Suprapubic skin (tissue), 4 donors: Measurements from ENCODE around the gene PKM. TPM values are rescaled to one million over a fixed set of nuclear protein-coding genes. Genes with fewer than 3 reads are reported as not detected.
A peak's percentile ranks its signal among the peaks of the same experiment; 100 is the strongest.

Experiments used
- DNase-seq, 2 donors: peaks; one replicate each; pipeline ENCODE4 v3.0.0-alpha.2; 2019; ENCODE audit warnings: low spot score in 2 of 2
- H3K27ac ChIP-seq: fragments of 200-600 bp; sonication (generic); one replicate; pipeline ENCODE4 v1.5.1; 2019
- H3K27me3 ChIP-seq: fragments of 200-600 bp; sonication (generic); one replicate; pipeline ENCODE4 v1.5.1; 2019
- H3K36me3 ChIP-seq: fragments of 200-600 bp; sonication (generic); one replicate; pipeline ENCODE4 v1.5.1; 2019
- H3K4me1 ChIP-seq: fragments of 200-600 bp; sonication (generic); one replicate; pipeline ENCODE4 v1.5.1; 2019
- H3K4me3 ChIP-seq: fragments of 200-600 bp; sonication (generic); one replicate; pipeline ENCODE4 v1.5.1; 2019; ENCODE audit warnings: mild to moderate bottlenecking
- H3K9me3 ChIP-seq: fragments of 200-600 bp; sonication (generic); one replicate; pipeline ENCODE4 v1.5.1; 2019
- EP300 ChIP-seq: sonication (generic); formaldehyde crosslinking; IDR thresholded peaks from one replicate; pipeline ENCODE4 v1.6.1; 2017; ENCODE audit warnings: antibody characterized with exemption
- POLR2A ChIP-seq, 2 donors: fragments of 450-650 bp; IDR thresholded peaks; one replicate each; pipeline ENCODE4 v1.6.1; 2017; ENCODE audit warnings: antibody characterized with exemption in 2 of 2, mild to moderate bottlenecking in 2 of 2, moderate library complexity in 2 of 2
- POLR2AphosphoS5 ChIP-seq, 3 donors: sonication (generic); formaldehyde crosslinking; IDR thresholded peaks; one replicate each; pipeline ENCODE4 v1.6.1; 2017; ENCODE audit warnings: antibody characterized with exemption in 3 of 3
- WGBS: methylation state at CpG from one replicate; pipeline ENCODE4 v1.1.5; 2018; 5-methylcytosine and 5-hydroxymethylcytosine counted together
- total RNA-seq, 4 donors: library from RNA; depleted of rRNA; stranded (reverse); fragments of >200 nt; gene quantifications; one replicate each; pipeline ENCODE4 v1.1.0, GENCODE V29; 2016
- TF ChIP-seq, protein P1 (sequence below), 2 donors: fragments of 200-600 bp in 1 of 2; fragments of 450-650 bp in 1 of 2; sonication (generic) in 1 of 2; IDR thresholded peaks; one replicate each; pipeline ENCODE4 v1.5.1; 2016 to 2019; ENCODE audit warnings: antibody characterized with exemption in 2 of 2, mild to moderate bottlenecking in 1 of 2, moderate library complexity in 1 of 2

Gene PKM
- total RNA-seq, 4 donors from 2014 or later = 294 to 522 (median 411) TPM

DNA sequence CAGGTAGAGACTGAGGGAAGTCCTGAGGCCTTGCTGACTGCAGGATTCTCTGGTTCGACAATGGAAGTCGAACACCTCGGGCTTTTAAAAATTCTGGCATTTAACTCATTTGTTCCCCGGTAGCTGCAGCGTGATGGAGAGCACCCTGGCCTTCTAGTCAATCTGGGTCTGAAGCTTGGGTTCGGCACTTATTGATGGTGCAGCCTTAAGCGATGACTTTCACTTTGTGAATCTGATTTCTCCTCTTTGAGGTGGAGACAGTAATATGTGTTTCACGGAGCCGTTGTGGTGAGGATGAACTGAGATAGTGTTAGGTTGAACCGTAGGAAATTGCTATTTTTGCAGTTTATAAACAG lies 42.0 kb upstream of the PKM start:
- Histone ChIP-seq H3K36me3 (peaks cover 11% of the 10 kb centered on the region), H3K27ac (peak overlapping the region; percentile 91), H3K4me3 (peak overlapping the region; percentile 93), H3K4me1 (peaks cover 32% of the 10 kb centered on the region), H3K9me3 (no peaks in the 10 kb centered on the region), H3K27me3 (no peaks in the 10 kb centered on the region)
- DNase-seq = no peak
- TF ChIP-seq POLR2AphosphoS5 (IDR thresholded peaks at IDR 0.05) (no peak), POLR2A (IDR thresholded peaks at IDR 0.05) (no peak), EP300 (no peak)
- TF ChIP-seq, protein P1, sequence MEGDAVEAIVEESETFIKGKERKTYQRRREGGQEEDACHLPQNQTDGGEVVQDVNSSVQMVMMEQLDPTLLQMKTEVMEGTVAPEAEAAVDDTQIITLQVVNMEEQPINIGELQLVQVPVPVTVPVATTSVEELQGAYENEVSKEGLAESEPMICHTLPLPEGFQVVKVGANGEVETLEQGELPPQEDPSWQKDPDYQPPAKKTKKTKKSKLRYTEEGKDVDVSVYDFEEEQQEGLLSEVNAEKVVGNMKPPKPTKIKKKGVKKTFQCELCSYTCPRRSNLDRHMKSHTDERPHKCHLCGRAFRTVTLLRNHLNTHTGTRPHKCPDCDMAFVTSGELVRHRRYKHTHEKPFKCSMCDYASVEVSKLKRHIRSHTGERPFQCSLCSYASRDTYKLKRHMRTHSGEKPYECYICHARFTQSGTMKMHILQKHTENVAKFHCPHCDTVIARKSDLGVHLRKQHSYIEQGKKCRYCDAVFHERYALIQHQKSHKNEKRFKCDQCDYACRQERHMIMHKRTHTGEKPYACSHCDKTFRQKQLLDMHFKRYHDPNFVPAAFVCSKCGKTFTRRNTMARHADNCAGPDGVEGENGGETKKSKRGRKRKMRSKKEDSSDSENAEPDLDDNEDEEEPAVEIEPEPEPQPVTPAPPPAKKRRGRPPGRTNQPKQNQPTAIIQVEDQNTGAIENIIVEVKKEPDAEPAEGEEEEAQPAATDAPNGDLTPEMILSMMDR (IDR thresholded peaks at IDR 0.05) = no peak
- WGBS = 47% methylated on average over 7 of the region's 10 CpGs

DNA sequence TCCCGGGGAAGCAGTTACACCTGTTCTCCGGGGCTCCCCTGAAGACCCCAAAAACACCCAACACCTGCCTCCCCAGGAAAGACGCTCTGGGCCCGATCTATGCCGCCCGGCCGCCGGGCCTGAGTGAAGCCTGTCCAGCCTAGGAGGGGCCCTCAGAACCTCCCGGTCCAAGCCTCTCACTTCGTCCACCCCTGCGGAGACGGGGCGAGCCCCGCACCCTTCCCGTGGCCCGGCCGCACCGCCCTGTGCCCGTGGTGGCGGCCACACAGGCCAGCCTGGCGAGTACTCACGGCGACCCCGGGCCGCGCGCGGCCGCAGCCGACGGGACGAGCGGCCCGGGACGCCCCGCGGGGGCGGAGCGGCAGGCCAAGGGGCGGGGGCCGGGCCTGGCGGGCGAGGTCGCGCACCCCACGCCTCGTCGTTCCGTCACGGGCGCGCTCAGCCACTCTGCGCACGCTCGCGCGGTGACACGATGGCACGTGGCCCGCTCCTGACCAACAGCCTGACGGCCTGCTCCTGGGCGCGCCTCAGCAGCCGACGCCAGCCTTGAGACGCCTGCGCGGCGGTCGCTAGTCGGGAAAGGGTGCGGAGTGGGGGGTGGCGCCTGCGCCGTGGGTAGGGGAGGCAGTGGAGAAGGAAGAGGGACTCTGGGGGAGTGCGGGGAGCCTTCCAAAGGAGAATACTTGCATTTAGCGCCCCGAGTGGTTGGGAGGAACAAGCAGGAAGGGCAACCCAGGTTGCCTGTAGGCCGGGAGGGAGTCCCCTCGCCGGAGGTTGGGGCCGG lies 41.4 kb upstream of the PKM start, which contains the start of gene PARP6:
TSS of gene PARP6 (minus strand) at position 342 of the 784 bp plus-strand sequence. CDS start 5,077 bp downstream, outside the sequence.
- 0% methylated on average over 29 of the region's 82 CpGs for WGBS

DNA sequence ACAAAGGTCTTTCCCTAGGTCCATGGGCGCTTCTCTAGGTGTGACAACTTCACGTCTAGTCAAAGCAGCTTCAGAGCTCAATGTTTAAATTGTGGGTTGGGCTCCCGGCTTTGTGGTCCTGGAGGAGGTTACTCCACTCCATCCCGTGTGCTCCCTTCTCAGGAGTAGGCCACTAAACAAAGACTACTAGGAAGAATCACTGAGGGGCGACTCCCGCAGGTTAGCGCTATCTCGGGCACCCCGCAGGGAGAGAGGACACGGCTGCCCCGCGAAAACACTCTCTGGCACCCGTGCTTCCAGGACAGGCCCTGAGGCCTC lies 40.9 kb upstream of the PKM start:
- H3K27ac ChIP-seq = peak overlapping the region; percentile 91
- no peak for DNase-seq
- peaks cover 22% of the 10 kb centered on the region for H3K36me3 ChIP-seq
- no peaks in the 10 kb centered on the region for H3K27me3 ChIP-seq
- peak overlapping the region; percentile 93 for H3K4me3 ChIP-seq
- TF ChIP-seq, protein P1 (IDR thresholded peaks at IDR 0.05) = no peak
- no peak for TF ChIP-seq POLR2A (IDR thresholded peaks at IDR 0.05)
- no peak for TF ChIP-seq EP300
- no peak for TF ChIP-seq POLR2AphosphoS5 (IDR thresholded peaks at IDR 0.05)
- WGBS = 1% methylated on average over 8 of the region's 13 CpGs
- H3K4me1 ChIP-seq = peaks cover 32% of the 10 kb centered on the region
- H3K9me3 ChIP-seq = no peaks in the 10 kb centered on the region

More for the DNA sequence above, 41.4 kb upstream of the PKM start, which contains the start of gene PARP6:
- H3K27me3 ChIP-seq = no peaks in the 10 kb centered on the region
- peaks cover 17% of the 10 kb centered on the region for H3K36me3 ChIP-seq
- no peaks in the 10 kb centered on the region for H3K9me3 ChIP-seq
- H3K4me1 ChIP-seq = peaks cover 32% of the 10 kb centered on the region
- TF ChIP-seq EP300 (no peak), POLR2A (IDR thresholded peaks at IDR 0.05) (peak in 1 of 2 donors; percentile 90), POLR2AphosphoS5 (IDR thresholded peaks at IDR 0.05) (peak in 2 of 3 donors; percentile 39 to 91)
- TF ChIP-seq, protein P1 (IDR thresholded peaks at IDR 0.05) = peak; percentile 38 to 70
- peak; percentile 98 to 99 for DNase-seq
- peak within 1 kb of the TSS; percentile 91 for H3K27ac ChIP-seq
- peak within 1 kb of the TSS; percentile 93 for H3K4me3 ChIP-seq

DNA sequence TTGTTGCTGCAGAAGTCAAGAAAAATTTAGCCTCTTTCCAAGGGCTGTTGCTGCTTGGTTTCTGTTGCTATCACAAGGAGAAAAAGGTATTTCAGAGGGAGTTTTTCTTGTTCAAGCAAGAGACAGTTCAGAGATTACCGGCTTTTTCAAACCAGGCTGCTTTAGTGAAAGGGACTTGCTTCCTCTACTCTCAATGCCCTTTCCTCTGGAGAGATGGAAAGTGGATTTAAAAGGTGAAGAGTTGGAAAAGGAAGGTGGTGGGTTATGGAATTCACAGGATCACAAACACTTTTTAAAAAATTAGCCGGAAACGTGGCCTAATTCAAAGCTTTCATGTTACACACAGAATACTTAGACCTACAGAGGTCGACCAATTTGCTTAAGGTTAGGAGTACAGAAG lies 40.2 kb upstream of the PKM start:
- Histone ChIP-seq H3K9me3 (no peaks in the 10 kb centered on the region), H3K4me1 (peaks cover 32% of the 10 kb centered on the region), H3K4me3 (peak overlapping the region; percentile 93), H3K27ac (no peak overlapping the region), H3K27me3 (no peaks in the 10 kb centered on the region), H3K36me3 (peaks cover 29% of the 10 kb centered on the region)
- TF ChIP-seq POLR2AphosphoS5 (IDR thresholded peaks at IDR 0.05) (no peak), EP300 (no peak), POLR2A (IDR thresholded peaks at IDR 0.05) (no peak)
- TF ChIP-seq, protein P1 (IDR thresholded peaks at IDR 0.05) = no peak
- WGBS = 72% methylated on average over 4 of the region's 4 CpGs
- no peak for DNase-seq

DNA sequence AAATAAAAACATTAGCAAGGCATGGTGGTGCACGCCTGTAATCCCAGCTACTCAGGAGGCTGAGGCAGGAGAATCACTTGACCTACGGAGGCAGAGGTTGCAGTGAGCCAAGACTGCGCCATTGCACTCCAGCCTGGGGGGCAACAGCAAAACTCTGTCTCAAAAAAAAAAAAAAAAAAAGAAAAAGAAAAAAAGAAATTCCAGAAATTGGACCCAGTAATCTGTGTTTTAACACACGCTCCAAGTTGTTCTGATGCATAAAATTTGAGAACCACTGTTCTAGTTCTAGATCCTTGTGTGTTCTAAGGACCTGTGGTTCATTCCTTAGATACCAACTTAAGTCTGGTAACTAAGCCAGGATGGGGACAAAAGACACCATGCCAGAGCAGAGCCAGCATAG lies 38.7 kb upstream of the PKM start:
- TF ChIP-seq, protein P1 (IDR thresholded peaks at IDR 0.05) = no peak
- no peak for TF ChIP-seq POLR2A (IDR thresholded peaks at IDR 0.05)
- no peak for TF ChIP-seq EP300
- no peak for TF ChIP-seq POLR2AphosphoS5 (IDR thresholded peaks at IDR 0.05)
- Histone ChIP-seq H3K27me3 (no peaks in the 10 kb centered on the region), H3K9me3 (no peaks in the 10 kb centered on the region), H3K27ac (no peak overlapping the region), H3K36me3 (peaks cover 44% of the 10 kb centered on the region), H3K4me1 (peaks cover 32% of the 10 kb centered on the region), H3K4me3 (no peak overlapping the region)
- WGBS = 100% methylated on average over 4 of the region's 4 CpGs
- DNase-seq = no peak
